Measurements from ENCODE around the gene TTC33.
A peak's percentile ranks its signal among the peaks of the same experiment; 100 is the strongest.
"Not testable (repeated sequence)": the region's sequence is repeated elsewhere in the genome, so short reads cannot be mapped to it uniquely, and the experiment has no call there.

TTC33 gene

DNA sequence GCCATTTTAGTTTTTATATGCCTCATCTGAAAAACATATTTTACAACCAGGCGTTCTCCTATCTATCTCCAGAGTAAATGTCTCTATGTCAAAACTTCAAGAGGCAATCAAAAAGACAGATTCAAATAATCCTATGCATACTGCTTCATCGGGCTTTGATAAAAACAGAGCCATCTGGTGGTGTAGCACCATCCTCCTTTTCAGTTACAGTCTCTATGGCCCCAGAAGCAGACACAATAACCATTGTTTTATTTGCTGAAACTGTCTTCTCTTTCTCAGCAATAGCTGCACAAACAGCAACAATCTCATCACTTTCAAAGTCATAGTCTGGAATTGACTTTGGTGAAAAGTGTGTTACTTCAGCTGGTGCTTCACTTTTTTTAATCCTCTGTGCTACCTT, 39.8 kb downstream of the TTC33 start:
- DNase-seq = no peak

- DNase-seq = no peak
These were observed 41.8 kb downstream of the TTC33 start for GRCh38 chr5:40714001-40714400.

- DNase-seq = not testable (repeated sequence)
These were observed 45.2 kb downstream of the TTC33 start for GRCh38 chr5:40710575-40710974.

GRCh38 chr5:40705484-40705883, 50.3 kb downstream of the TTC33 start:
- DNase-seq = not testable (repeated sequence)

GRCh38 chr5:40702027-40702426, 53.7 kb downstream of the TTC33 start:
- not testable (repeated sequence) for DNase-seq

GRCh38 chr5:40700116-40700782, 55.5 kb downstream of the TTC33 start:
- no peak for DNase-seq

- DNase-seq = no peak
These were observed 61.3 kb downstream of the TTC33 start for GRCh38 chr5:40694433-40694832.

- no peak for DNase-seq
These were observed 63.9 kb downstream of the TTC33 start for GRCh38 chr5:40691894-40692293.

DNA sequence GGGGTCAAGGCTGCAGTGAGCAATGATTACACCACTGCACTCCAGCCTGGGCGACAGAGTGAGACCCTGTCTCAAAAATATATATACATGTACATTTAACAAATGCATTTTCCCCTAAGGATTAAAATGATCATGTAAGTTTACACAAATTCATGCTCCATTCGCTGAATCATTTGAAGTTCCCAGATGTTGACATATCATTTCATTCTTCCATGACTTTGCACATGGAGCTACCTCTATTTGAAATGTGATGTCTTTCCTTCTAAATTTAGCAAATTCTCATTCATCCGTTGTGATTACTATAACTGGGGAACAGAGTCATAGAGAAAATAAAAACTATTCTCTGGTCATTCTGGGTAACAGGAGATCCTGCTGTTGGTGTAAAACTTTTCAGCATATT, 65.5 kb downstream of the TTC33 start:
- DNase-seq = no peak

DNA sequence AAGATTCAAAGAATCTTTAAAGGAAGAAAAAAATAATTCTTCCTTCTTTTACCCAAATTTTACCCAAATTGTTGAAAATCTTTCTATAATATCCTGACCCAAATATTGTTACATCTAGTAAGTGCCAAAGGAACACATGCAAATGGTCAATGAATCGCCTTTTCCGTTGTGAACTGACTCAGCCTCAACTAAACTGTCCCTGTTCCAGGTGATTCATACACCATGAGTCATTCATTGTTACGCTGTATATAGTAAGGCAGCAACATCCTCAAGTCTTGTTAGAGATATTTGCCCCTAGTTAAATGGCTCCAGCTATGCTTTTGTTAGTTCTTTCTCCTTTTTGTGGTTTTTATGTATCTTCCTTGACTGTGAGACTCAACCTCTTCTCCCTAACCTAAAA, 66.3 kb downstream of the TTC33 start:
- peak; percentile 37 for DNase-seq

- no peak for DNase-seq
These were observed 66.8 kb downstream of the TTC33 start for GRCh38 chr5:40688996-40689395.

- DNase-seq = peak; percentile 91
These were observed 67.5 kb downstream of the TTC33 start for GRCh38 chr5:40688127-40688761.

GRCh38 chr5:40687321-40687720, 68.4 kb downstream of the TTC33 start:
- DNase-seq = peak; percentile 34

DNA sequence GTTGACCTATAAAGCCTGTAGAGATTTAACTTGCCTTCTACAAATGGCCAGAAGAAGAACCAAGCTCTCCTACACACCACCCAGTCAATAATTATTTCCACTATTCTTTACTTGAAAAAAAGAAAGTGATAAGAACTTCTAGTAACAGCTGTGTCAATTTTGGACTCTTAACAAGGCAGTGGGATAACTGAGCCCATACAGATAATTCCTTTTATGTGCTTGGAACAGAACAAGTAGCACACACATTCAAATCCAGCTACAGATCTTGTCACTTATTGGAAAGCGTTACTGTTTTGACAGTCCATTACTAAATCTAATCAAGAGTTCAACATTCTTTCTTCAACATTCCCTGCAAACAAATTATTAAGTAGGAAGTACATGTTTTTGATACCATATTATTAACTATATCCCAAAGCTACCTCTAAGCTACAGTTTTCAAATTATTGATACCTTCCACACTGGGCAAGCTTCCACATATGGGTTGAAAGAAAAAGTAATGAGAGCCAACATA, 69.7 kb downstream of the TTC33 start:
- no peak for DNase-seq

- DNase-seq = no peak
These were observed 70.6 kb downstream of the TTC33 start for GRCh38 chr5:40685193-40685592.

DNA sequence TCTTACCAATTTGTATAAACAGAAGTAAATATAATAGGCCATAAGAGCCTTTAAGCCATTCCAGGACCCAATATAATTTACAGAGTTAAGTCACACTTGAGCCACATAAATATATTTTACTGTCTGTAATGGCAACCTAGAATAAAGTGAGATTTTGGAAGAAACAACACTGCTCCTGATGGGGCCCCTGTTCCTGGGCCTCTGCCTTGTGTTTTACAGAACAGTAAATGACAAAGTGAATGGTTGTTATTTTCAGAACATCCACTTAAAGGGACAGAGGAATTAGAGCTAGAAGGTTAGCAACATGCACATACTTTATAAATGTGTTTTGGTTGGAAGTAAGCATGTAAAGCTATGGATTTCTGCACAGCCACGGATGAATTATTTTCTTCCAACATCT, 72.5 kb downstream of the TTC33 start:
- DNase-seq = no peak

- no peak for DNase-seq
These were observed 73.4 kb downstream of the TTC33 start for GRCh38 chr5:40682154-40683017.

DNA sequence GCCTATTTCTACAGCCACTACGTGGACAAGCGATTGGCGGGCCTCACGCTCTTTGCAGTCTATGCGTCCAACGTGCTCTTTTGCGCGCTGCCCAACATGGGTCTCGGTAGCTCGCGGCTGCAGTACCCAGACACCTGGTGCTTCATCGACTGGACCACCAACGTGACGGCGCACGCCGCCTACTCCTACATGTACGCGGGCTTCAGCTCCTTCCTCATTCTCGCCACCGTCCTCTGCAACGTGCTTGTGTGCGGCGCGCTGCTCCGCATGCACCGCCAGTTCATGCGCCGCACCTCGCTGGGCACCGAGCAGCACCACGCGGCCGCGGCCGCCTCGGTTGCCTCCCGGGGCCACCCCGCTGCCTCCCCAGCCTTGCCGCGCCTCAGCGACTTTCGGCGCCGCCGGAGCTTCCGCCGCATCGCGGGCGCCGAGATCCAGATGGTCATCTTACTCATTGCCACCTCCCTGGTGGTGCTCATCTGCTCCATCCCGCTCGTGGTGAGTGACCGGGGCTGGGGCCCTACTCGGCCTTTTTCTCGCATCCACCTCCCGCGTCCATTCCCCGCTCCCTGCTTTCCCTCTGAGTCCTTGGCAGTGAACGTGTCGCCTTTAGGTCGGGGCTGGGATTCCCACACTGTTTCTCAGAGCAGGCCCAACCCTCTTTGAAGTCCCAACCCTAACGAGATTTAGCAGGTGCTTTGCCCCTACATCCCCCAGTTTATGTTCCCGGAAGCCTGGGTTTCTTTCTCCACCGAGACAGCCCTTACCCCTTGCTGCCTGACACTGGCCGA, 74.2 kb downstream of the TTC33 start:
- DNase-seq = peak; percentile 47

DNA sequence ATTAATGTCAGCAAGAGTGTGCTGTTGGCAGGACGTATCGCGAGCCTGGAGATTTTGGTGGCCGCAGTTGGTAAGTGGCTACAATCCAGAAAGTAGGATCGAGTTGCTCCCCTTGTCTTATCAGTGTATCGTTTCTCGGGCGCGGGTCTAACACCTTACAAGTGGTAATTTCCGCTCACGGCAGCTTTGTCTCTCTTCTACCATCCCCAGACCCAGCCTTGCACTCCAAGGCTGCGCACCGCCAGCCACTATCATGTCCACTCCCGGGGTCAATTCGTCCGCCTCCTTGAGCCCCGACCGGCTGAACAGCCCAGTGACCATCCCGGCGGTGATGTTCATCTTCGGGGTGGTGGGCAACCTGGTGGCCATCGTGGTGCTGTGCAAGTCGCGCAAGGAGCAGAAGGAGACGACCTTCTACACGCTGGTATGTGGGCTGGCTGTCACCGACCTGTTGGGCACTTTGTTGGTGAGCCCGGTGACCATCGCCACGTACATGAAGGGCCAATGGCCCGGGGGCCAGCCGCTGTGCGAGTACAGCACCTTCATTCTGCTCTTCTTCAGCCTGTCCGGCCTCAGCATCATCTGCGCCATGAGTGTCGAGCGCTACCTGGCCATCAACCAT, 74.9 kb downstream of the TTC33 start:
- DNase-seq = peak; percentile 66

GRCh38 chr5:40679913-40680681, 75.7 kb downstream of the TTC33 start, which contains the start of gene PTGER4:
Gene PTGER4 (plus strand): TSS chr5:40679915. CDS start chr5:40680994, 1,079 bp downstream.
- peak; percentile 34 for DNase-seq

Data from CD4-positive, alpha-beta T cell treated with Interleukin-6 for 4 hours (primary cell).